ENCODE measurements around the gene HAGH.
"Not testable (repeated sequence)": the region's sequence is repeated elsewhere in the genome, so short reads cannot be mapped to it uniquely, and the experiment has no call there.

The HAGH gene

GRCh38 chr16:1826691-1827573 lies at the start of gene HAGH, which contains the start of gene FAHD1:
Gene HAGH (minus strand): TSS chr16:1826825. CDS start chr16:1826787, 38 bp downstream.
Gene FAHD1 (plus strand): TSS chr16:1827206. CDS start chr16:1827239, 33 bp downstream.
- peak; percentile 90 for DNase-seq

GRCh38 chr16:1876066-1876465 lies 49.4 kb upstream of the HAGH start:
- DNase-seq = not testable (repeated sequence)

- DNase-seq = no peak
Measured at GRCh38 chr16:1874854-1875253, 48.2 kb upstream of the HAGH start.

GRCh38 chr16:1871974-1872635 lies 45.5 kb upstream of the HAGH start, which contains the start of gene MEIOB:
Gene MEIOB (minus strand): TSS chr16:1872164. CDS start chr16:1868175, 3,989 bp downstream.
- no peak for DNase-seq

GRCh38 chr16:1870365-1871082 lies 43.9 kb upstream of the HAGH start:
- no peak for DNase-seq

- no peak for DNase-seq
Measured at GRCh38 chr16:1865902-1866690, 39.5 kb upstream of the HAGH start.

- DNase-seq = no peak
Measured at GRCh38 chr16:1863681-1864460, 37.2 kb upstream of the HAGH start.

- no peak for DNase-seq
Measured at GRCh38 chr16:1862394-1862793, 35.8 kb upstream of the HAGH start.

GRCh38 chr16:1861730-1862129 lies 35.1 kb upstream of the HAGH start:
- DNase-seq = no peak

GRCh38 chr16:1859650-1860049 lies 33.0 kb upstream of the HAGH start:
- DNase-seq = no peak

- DNase-seq = no peak
Measured at GRCh38 chr16:1858189-1858865, 31.7 kb upstream of the HAGH start.

- DNase-seq = no peak
Measured at GRCh38 chr16:1857433-1858097, 30.9 kb upstream of the HAGH start.

GRCh38 chr16:1851793-1852192 lies 25.2 kb upstream of the HAGH start:
- DNase-seq = no peak

GRCh38 chr16:1850981-1851380 lies 24.4 kb upstream of the HAGH start:
- DNase-seq = no peak

- no peak for DNase-seq
Measured at GRCh38 chr16:1846416-1846815, 19.8 kb upstream of the HAGH start.

GRCh38 chr16:1845985-1846384 lies 19.4 kb upstream of the HAGH start:
- DNase-seq = no peak

- DNase-seq = no peak
Measured at GRCh38 chr16:1839554-1839953, 12.9 kb upstream of the HAGH start.

GRCh38 chr16:1834096-1834495 lies 7.5 kb upstream of the HAGH start:
- no peak for DNase-seq

GRCh38 chr16:1832838-1833454 lies 6.3 kb upstream of the HAGH start:
- no peak for DNase-seq
